Endothelial cell of umbilical vein (primary cell): ENCODE data around the gene GARIN5B. TPM values are rescaled to one million over a fixed set of nuclear protein-coding genes. Genes with fewer than 3 reads are reported as not detected.

ENCODE experiments used
- BruUV-seq: library from RNA; stranded (reverse); fragments of 400-500 nt; replicated peaks from 2 replicates; lab custom pipeline; 2021; lab: Mats Ljungman, UMichigan
- CTCF ChIA-PET: fragments of 300-600, 350-600 bp; sonication (Branson Sonifier 250); formaldehyde crosslinking; loops from one replicate; lab custom pipeline; 2021; ENCODE audit warnings: antibody characterized with exemption, inconsistent platforms; lab: Charles Lee
- POLR2A ChIA-PET: fragments of 300-600, 350-600 bp; sonication (Branson Sonifier 250); formaldehyde crosslinking; loops from one replicate; lab custom pipeline; 2021; ENCODE audit warnings: antibody characterized with exemption, inconsistent platforms; lab: Charles Lee
- DNase-seq: peaks from one replicate; pipeline ENCODE4 v3.0.0-alpha.2; 2011; ENCODE audit warnings: low read depth, low spot score
- FAIRE-seq: peaks from 2 replicates; lab custom pipeline; 2011; peaks lifted over from hg19 to GRCh38; lab: Jason Lieb, UNC
- H2AFZ ChIP-seq: 2 replicates; pipeline ENCODE4 v1.6.0; 2012; ENCODE audit warnings: low read depth, low read length, control low read depth, inconsistent platforms
- H3K27ac ChIP-seq: 2 replicates; pipeline ENCODE4 v1.5.1; 2011; ENCODE audit warnings: low read depth, mild to moderate bottlenecking, control low read depth, low read length, moderate library complexity; ENCODE audit not compliant: insufficient read depth
- H3K27me3 ChIP-seq, 2 experiments: 2 replicates each; pipeline versions ENCODE4 v1.6.0 to v1.6.1; 2011; ENCODE audit warnings: low read length in 2 of 2, mixed read lengths in 1 of 2; ENCODE audit not compliant: control insufficient read depth in 2 of 2, insufficient read depth in 2 of 2
- H3K36me3 ChIP-seq, 2 experiments: 2 replicates in 1 of 2; 3 replicates in 1 of 2; pipeline ENCODE4 v1.5.1; 2011; ENCODE audit warnings: low read length in 2 of 2, mild to moderate bottlenecking in 1 of 2, moderate library complexity in 1 of 2; ENCODE audit not compliant: control insufficient read depth in 2 of 2, insufficient read depth in 2 of 2; ENCODE audit errors: extremely low read depth in 1 of 2
- H3K4me1 ChIP-seq: 3 replicates; pipeline ENCODE4 v1.5.1; 2011; ENCODE audit warnings: mild to moderate bottlenecking, low read length; ENCODE audit not compliant: control insufficient read depth, insufficient read depth; ENCODE audit errors: extremely low read depth
- H3K4me2 ChIP-seq: 2 replicates; pipeline ENCODE4 v1.6.1; 2011; ENCODE audit warnings: low read length, control low read depth, mixed read lengths; ENCODE audit not compliant: insufficient read depth
- H3K4me3 ChIP-seq, 3 experiments: fragments of 200-600 bp in 1 of 3; sonication (generic), shearing (Covaris generic) in 1 of 3; replicated peaks in 1 of 3; 2 replicates each; pipeline ENCODE4 v1.5.1; 2011 to 2016; ENCODE audit warnings: control low read depth in 3 of 3, low read length in 3 of 3, mild to moderate bottlenecking in 2 of 3, inconsistent platforms in 1 of 3, low read depth in 1 of 3, moderate library complexity in 1 of 3; ENCODE audit not compliant: insufficient read depth in 1 of 3
- H3K79me2 ChIP-seq: 2 replicates; pipeline ENCODE4 v1.6.0; 2012; ENCODE audit warnings: low read length, inconsistent platforms; ENCODE audit not compliant: control insufficient read depth, insufficient read depth
- H3K9ac ChIP-seq: replicated peaks from 2 replicates; pipeline ENCODE3; 2011; ENCODE audit warnings: low read length, control low read depth; ENCODE audit not compliant: insufficient read depth; ENCODE audit errors: extremely low read depth
- H3K9me1 ChIP-seq: replicated peaks from 3 replicates; pipeline ENCODE4 v1.6.0; 2011; ENCODE audit warnings: mild to moderate bottlenecking, low read length; ENCODE audit not compliant: control insufficient read depth, insufficient read depth; ENCODE audit errors: extremely low read depth
- H3K9me3 ChIP-seq: replicated peaks from 2 replicates; pipeline ENCODE4 v1.5.1; 2012; ENCODE audit warnings: low read length, inconsistent platforms; ENCODE audit not compliant: control insufficient read depth, insufficient read depth
- H4K20me1 ChIP-seq: replicated peaks from 2 replicates; pipeline ENCODE3; 2011; ENCODE audit warnings: mild to moderate bottlenecking, low read length; ENCODE audit not compliant: control insufficient read depth, insufficient read depth; ENCODE audit errors: extremely low read depth
- EZH2 ChIP-seq: IDR thresholded peaks from 2 replicates; pipeline ENCODE4 v1.6.1; 2012; ENCODE audit warnings: borderline replicate concordance, low read depth, mild to moderate bottlenecking, moderate library complexity, low read length, inconsistent platforms; ENCODE audit not compliant: severe bottlenecking
- FOS ChIP-seq: IDR thresholded peaks from 2 replicates; pipeline ENCODE4 v1.6.1; 2011; ENCODE audit warnings: mild to moderate bottlenecking, low read length, moderate library complexity, borderline replicate concordance; ENCODE audit not compliant: insufficient read depth
- GATA2 ChIP-seq: IDR thresholded peaks from 2 replicates; pipeline ENCODE4 v1.7.0; 2011; ENCODE audit warnings: low read depth, mild to moderate bottlenecking, moderate library complexity, mixed read lengths, low read length; ENCODE audit not compliant: insufficient read length, insufficient read depth
- JUN ChIP-seq: IDR thresholded peaks from 2 replicates; pipeline ENCODE4 v1.6.1; 2011; ENCODE audit warnings: borderline replicate concordance, low read depth; ENCODE audit not compliant: insufficient read length, insufficient read depth
- MAX ChIP-seq: IDR thresholded peaks from 2 replicates; pipeline ENCODE4 v1.6.1; 2011; ENCODE audit not compliant: insufficient read depth, insufficient read length
- POLR2A ChIP-seq: IDR thresholded peaks from 2 replicates; pipeline ENCODE4 v1.6.1; 2012; ENCODE audit warnings: low read depth, mild to moderate bottlenecking, control low read depth, low read length
- POLR2AphosphoS5 ChIP-seq: IDR thresholded peaks from 2 replicates; pipeline ENCODE4 v1.6.1; 2012; ENCODE audit warnings: low read depth, mild to moderate bottlenecking, control low read depth, low read length, moderate library complexity; ENCODE audit not compliant: insufficient read depth
- dilution Hi-C: fragments of 300-500 bp; cut with MboI; formaldehyde crosslinking; loops from one replicate; pipeline ENCODE4 v1.15.0; 2019; ENCODE audit warnings: low sequenced_read_pairs; ENCODE audit not compliant: extremely low pct_ligation_motif_present
- intact Hi-C: fragments of 100-400 bp; cut with micrococcal nuclease; formaldehyde crosslinking; loops from one replicate; pipeline ENCODE4 v1.10.0; 2022
- polyA plus RNA-seq, 4 experiments: library from polyadenylated mRNA; depleted of rRNA in 3 of 4; stranded (reverse) in 3 of 4; unstranded in 1 of 4; fragments of >200 nt; gene quantifications; 2 replicates each; pipeline versions ENCODE4 v1.2.1 to v1.2.3, GENCODE V29; 2011 to 2012; ENCODE audit warnings: missing spikeins in 1 of 4
- total RNA-seq: library from RNA; stranded (reverse); gene quantifications from 2 replicates; pipeline ENCODE4 v1.2.3, GENCODE V29; 2021
- TF ChIP-seq, protein P1 (sequence below), 2 donors: IDR thresholded peaks; 1 replicate in 1 of 2; 2 replicates in 1 of 2; pipeline ENCODE4 v1.5.1; 2011; ENCODE audit warnings: low read length in 2 of 2, mild to moderate bottlenecking in 2 of 2, moderate library complexity in 2 of 2, control low read depth in 1 of 2, inconsistent platforms in 1 of 2, low read depth in 1 of 2; ENCODE audit not compliant: insufficient read depth in 1 of 2; ENCODE audit errors: extremely low read depth in 1 of 2

The GARIN5B gene
- total and polyA plus RNA-seq, 2 donors (not counting 3 experiments of a cell fraction or from before 2014, with no cell fraction given), result not detected

DNA sequence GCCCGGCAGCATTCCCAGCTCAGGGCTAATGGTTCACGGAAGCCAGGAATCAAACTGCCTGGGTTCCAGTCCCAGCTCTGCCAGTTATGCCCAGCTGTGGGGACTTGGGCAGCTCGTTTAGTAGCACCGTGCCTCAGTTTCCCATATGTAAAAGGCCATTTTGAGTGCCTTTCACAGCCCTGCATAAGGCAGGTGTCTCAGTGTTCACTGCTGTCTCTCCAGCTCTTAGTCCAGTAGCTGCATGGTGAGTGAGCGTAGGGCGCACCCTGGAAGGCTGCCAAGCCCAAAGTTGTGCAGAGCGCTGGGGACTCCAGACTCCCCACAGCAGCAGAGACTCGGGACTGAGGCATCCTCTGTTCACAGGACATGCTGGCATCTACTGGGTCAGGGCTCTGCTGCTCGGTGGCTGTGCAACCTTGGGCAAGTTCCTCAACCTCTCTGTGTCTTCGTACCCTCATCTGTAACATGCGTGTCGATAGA lies 28.2 kb upstream of the GARIN5B start:
- FAIRE-seq, result peak; percentile 12
- H3K36me3 ChIP-seq, result peaks cover 14 to 30% of the 10 kb centered on the region in 2 experiments

More for the DNA sequence above, 28.2 kb upstream of the GARIN5B start:
- dilution Hi-C loops (no loop called here), intact Hi-C loops (no loop called here)
- Histone ChIP-seq H2AFZ (no peak overlapping the region), H3K9ac (no peak overlapping the region), H3K4me3 (no peak overlapping the region), H3K79me2 (peaks cover 37% of the 10 kb centered on the region), H3K4me1 (peaks cover 20% of the 10 kb centered on the region), H3K9me1 (no peaks in the 10 kb centered on the region), H3K27ac (no peak overlapping the region), H3K4me2 (no peak overlapping the region), H3K9me3 (no peaks in the 10 kb centered on the region), H3K27me3 (no peaks in the 10 kb centered on the region), H4K20me1 (peaks cover 4% of the 10 kb centered on the region)
- TF ChIP-seq GATA2 (no peak), POLR2AphosphoS5 (peak; percentile 55), POLR2A (peak; percentile 66), JUN (no peak), MAX (no peak), EZH2 (no peak), FOS (no peak)
- TF ChIP-seq, protein P1, sequence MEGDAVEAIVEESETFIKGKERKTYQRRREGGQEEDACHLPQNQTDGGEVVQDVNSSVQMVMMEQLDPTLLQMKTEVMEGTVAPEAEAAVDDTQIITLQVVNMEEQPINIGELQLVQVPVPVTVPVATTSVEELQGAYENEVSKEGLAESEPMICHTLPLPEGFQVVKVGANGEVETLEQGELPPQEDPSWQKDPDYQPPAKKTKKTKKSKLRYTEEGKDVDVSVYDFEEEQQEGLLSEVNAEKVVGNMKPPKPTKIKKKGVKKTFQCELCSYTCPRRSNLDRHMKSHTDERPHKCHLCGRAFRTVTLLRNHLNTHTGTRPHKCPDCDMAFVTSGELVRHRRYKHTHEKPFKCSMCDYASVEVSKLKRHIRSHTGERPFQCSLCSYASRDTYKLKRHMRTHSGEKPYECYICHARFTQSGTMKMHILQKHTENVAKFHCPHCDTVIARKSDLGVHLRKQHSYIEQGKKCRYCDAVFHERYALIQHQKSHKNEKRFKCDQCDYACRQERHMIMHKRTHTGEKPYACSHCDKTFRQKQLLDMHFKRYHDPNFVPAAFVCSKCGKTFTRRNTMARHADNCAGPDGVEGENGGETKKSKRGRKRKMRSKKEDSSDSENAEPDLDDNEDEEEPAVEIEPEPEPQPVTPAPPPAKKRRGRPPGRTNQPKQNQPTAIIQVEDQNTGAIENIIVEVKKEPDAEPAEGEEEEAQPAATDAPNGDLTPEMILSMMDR (IDR thresholded peaks at IDR 0.05; ENCODE audit: extremely low read depth in 1 of 2, insufficient read depth in 1 of 2, low read depth in 1 of 2, low read length in 2 of 2), result no peak
- no peak for DNase-seq
- ChIA-PET POLR2A (interaction anchor here (1.0 to 1.4 kb wide), 2 partner anchors 17 kb away, joined by 4 to 5 read pairs; partner anchors contain the start of gene UBE2S), CTCF (interaction anchor here (0.5 kb wide), 1 partner anchor 55 kb away, joined by 3 read pairs; no protein-coding TSS in a partner anchor)
- no TSS peak for BruUV-seq
